GF-D8 (cell line): ENCODE data around the gene CKAP4.
"Not testable (repeated sequence)": the region's sequence is repeated elsewhere in the genome, so short reads cannot be mapped to it uniquely, and the experiment has no call there.

Experiments
- DNase-seq: peaks from one replicate; lab custom pipeline; 2025; lab: John Stamatoyannopoulos, UW

CKAP4 gene

GRCh38 chr12:106247674-106248311 is at the start of gene CKAP4:
Gene CKAP4 (minus strand): TSS chr12:106248020. CDS start chr12:106247851, 169 bp downstream.
- DNase-seq = no peak

- DNase-seq = no peak
These were observed 49.3 kb upstream of the CKAP4 start for GRCh38 chr12:106297075-106297474.

- DNase-seq = no peak
These were observed 48.5 kb upstream of the CKAP4 start for GRCh38 chr12:106296179-106296877.

GRCh38 chr12:106292339-106292738 is 44.5 kb upstream of the CKAP4 start:
- DNase-seq = no peak

- no peak for DNase-seq
These were observed 43.5 kb upstream of the CKAP4 start for GRCh38 chr12:106291342-106291741.

- DNase-seq = no peak
These were observed 42.8 kb upstream of the CKAP4 start for GRCh38 chr12:106290666-106291065.

GRCh38 chr12:106289196-106289681 is 41.4 kb upstream of the CKAP4 start:
- no peak for DNase-seq

GRCh38 chr12:106288494-106289195 is 40.8 kb upstream of the CKAP4 start:
- DNase-seq = no peak

- DNase-seq = no peak
These were observed 40.3 kb upstream of the CKAP4 start for GRCh38 chr12:106288101-106288493.

- no peak for DNase-seq
These were observed 39.5 kb upstream of the CKAP4 start for GRCh38 chr12:106287364-106287763.

- not testable (repeated sequence) for DNase-seq
These were observed 38.8 kb upstream of the CKAP4 start for GRCh38 chr12:106286576-106287162.

- no peak for DNase-seq
These were observed 38.2 kb upstream of the CKAP4 start for GRCh38 chr12:106285982-106286381.

- no peak for DNase-seq
These were observed 36.7 kb upstream of the CKAP4 start for GRCh38 chr12:106284358-106285105.

- DNase-seq = no peak
These were observed 34.8 kb upstream of the CKAP4 start for GRCh38 chr12:106282457-106283097.

- DNase-seq = no peak
These were observed 34.0 kb upstream of the CKAP4 start for GRCh38 chr12:106281804-106282203.

- DNase-seq = no peak
These were observed 33.4 kb upstream of the CKAP4 start for GRCh38 chr12:106281056-106281782.

GRCh38 chr12:106280106-106280505 is 32.3 kb upstream of the CKAP4 start:
- no peak for DNase-seq

GRCh38 chr12:106276032-106276740 is 28.4 kb upstream of the CKAP4 start:
- no peak for DNase-seq

GRCh38 chr12:106275458-106275857 is 27.6 kb upstream of the CKAP4 start:
- DNase-seq = no peak

- no peak for DNase-seq
These were observed 26.8 kb upstream of the CKAP4 start for GRCh38 chr12:106274575-106275121.
